GM20431 (cell line): ENCODE measurements around the gene NANOS1.
"Not testable (repeated sequence)": the region's sequence is repeated elsewhere in the genome, so short reads cannot be mapped to it uniquely, and the experiment has no call there.

ENCODE experiments used
- in situ Hi-C: fragments of 300-500 bp; cut with MseI, MboI; formaldehyde crosslinking; loops from one replicate; pipeline ENCODE4 v1.15.0; 2020; ENCODE audit warnings: low sequenced_read_pairs; ENCODE audit not compliant: unreplicated experiment

Gene NANOS1

GRCh38 chr10:119006451-119007210 lies 22.9 kb upstream of the NANOS1 start:
- in situ Hi-C loops, result no loop called here

- in situ Hi-C loops, result no loop called here
These were observed 22.3 kb upstream of the NANOS1 start for GRCh38 chr10:119007211-119007574.

GRCh38 chr10:119020627-119020946 lies 8.9 kb upstream of the NANOS1 start:
- in situ Hi-C loops, result no loop called here

GRCh38 chr10:119022846-119023552 lies 6.5 kb upstream of the NANOS1 start:
- in situ Hi-C loops, result no loop called here

GRCh38 chr10:119023553-119023868 lies 6.0 kb upstream of the NANOS1 start:
- in situ Hi-C loops, result no loop called here

- in situ Hi-C loops, result no loop called here
These were observed 4.6 kb upstream of the NANOS1 start for GRCh38 chr10:119024882-119025281.

- in situ Hi-C loops, result no loop called here
These were observed 4.2 kb upstream of the NANOS1 start for GRCh38 chr10:119025336-119025735.

- in situ Hi-C loops, result no loop called here
These were observed 3.7 kb upstream of the NANOS1 start for GRCh38 chr10:119025776-119026175.

GRCh38 chr10:119026301-119027110 lies 3.0 kb upstream of the NANOS1 start:
- in situ Hi-C loops, result no loop called here

GRCh38 chr10:119028445-119028899 lies 1.0 kb upstream of the NANOS1 start:
- in situ Hi-C loops, result not testable (repeated sequence)

GRCh38 chr10:119028900-119029612 lies 458 bp upstream of the NANOS1 start:
- in situ Hi-C loops, result no loop called here

GRCh38 chr10:119030421-119031250 lies 1.1 kb downstream of the NANOS1 start:
- in situ Hi-C loops, result no loop called here

- in situ Hi-C loops, result no loop called here
These were observed 2.1 kb downstream of the NANOS1 start for GRCh38 chr10:119031496-119032059.

GRCh38 chr10:119039161-119039560 lies 9.6 kb downstream of the NANOS1 start:
- in situ Hi-C loops, result no loop called here

GRCh38 chr10:119041326-119041725 lies 11.8 kb downstream of the NANOS1 start:
- in situ Hi-C loops, result no loop called here

GRCh38 chr10:119042169-119042568 lies 12.7 kb downstream of the NANOS1 start:
- in situ Hi-C loops, result no loop called here

GRCh38 chr10:119045561-119045960 lies 16.0 kb downstream of the NANOS1 start:
- in situ Hi-C loops, result no loop called here

- in situ Hi-C loops, result no loop called here
These were observed 19.8 kb downstream of the NANOS1 start for GRCh38 chr10:119049361-119049760.

- in situ Hi-C loops, result no loop called here
These were observed 20.3 kb downstream of the NANOS1 start for GRCh38 chr10:119049777-119050176.
